Fibroblast of the conjunctiva (primary cell): ENCODE results near the gene ATP5MC2.
A peak's percentile ranks its signal among the peaks of the same experiment; 100 is the strongest.
"Not testable (repeated sequence)": the region's sequence is repeated elsewhere in the genome, so short reads cannot be mapped to it uniquely, and the experiment has no call there.

Experiments used
- DNase-seq: peaks from one replicate; pipeline ENCODE4 v3.0.0-alpha.2; 2010; ENCODE audit warnings: low read depth

The ATP5MC2 gene

DNA sequence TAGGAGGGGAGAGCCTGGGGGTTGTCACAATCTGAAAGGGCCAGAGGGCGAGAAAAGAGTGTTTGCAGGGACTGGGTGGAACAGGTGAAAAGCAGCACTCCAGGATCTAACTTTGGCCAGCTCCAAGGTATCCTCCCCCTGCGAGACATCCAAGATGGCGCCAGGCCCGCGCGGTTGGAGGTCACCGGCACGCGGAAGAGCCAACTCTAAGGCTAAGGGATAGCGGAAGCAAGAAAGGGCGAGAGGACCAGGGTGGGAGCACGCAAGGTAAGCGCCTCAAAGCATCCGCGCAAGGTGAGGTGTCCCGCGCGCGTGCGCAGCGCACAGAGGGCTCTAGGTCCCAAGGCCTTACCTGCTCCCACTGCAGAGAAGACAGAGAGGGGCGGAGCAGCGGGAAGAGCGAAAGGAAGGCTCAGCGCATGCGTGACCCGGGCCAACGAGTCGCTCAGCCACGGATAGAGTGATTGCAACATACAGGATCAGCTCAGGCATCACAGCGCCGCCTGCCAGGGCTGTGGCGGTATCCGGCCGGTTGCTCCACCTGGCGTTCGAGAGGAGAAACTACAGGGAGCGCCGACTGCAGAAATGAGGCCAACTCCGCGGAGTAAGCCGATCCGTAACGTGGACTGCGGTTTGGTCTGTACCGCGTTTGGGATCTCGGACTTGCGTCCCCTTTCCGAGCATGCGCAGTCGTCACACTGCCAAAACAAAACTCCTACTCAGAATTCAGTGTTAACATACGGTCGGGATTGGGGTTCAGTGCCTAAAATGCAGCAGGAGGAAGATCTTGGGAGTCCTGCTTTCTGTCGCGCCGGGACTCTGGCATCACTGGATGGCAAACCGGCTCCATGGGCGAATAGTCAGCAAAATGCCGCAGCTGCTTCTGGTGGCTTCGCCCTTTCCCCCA is at the start of gene ATP5MC2:
TSS of gene ATP5MC2 (minus strand) at position 383 of the 907 bp plus-strand sequence. CDS start 3,469 bp downstream, outside the sequence.
- DNase-seq: peak; percentile 99

DNA sequence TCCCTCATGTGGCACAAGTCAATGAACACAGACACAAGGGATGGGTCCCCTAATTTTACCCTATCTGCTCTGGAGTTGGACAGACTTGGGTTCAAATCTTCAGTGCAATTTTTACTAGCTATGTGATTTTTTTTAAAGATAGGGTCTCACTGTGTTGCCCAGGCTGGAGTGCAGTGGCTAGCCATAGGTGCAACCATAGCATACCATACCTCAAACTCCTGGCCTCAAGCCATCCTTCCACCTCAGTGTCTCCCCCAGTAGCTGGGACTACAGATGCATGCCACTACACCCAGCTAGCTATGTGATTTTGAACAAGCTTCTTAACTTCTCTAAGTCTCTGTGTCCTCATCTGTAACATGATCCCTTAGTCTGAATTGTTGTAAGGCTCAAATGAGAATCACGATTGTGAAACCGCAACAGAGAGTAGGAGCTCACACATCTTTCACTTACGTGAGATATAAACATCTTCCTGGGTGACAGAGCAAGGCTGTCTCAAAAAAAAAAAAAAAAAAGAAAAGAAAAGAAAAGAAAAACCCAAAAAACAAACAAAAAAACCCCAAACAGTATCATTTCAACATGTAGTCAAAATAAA is 46.7 kb upstream of the ATP5MC2 start:
- DNase-seq: peak; percentile 8

DNA sequence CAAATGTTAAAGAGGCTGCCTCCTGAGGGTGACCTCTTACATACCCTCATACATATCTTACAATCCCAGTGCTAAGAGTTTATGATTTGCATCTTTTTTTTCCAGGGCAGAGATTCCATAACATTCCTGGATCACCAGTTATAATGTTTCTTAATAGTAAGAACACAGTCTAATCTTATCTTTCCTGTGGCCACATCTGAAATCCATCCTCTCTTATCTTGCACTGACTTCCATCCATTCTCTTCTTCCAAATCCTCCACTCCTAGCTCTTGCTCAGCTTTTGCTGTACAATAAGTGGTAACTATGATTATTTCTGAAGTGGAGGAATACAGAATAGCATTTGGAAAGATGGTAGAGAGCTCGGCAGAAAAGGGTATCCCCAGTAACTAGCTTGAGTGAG is 45.1 kb upstream of the ATP5MC2 start:
- no peak for DNase-seq

DNA sequence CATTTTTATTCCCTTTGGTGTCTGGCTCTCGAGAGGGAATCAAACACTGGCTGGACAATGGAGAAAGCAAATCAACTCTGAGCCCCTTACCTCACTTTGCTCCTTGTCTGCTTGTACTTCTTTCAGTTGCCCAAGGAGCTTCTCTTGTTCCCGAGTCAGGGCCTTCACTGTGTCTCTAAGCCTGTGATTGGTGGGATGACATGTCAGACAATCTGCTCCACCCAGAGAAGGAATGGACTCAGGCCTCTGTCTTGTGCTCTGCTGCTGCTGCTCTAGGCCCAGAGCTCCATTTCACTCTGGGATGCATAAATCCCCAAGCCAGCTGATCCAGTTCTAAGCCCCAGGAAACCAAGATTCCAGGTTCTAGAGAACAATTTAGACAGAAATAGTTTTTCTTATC is 43.8 kb upstream of the ATP5MC2 start:
- no peak for DNase-seq

DNA sequence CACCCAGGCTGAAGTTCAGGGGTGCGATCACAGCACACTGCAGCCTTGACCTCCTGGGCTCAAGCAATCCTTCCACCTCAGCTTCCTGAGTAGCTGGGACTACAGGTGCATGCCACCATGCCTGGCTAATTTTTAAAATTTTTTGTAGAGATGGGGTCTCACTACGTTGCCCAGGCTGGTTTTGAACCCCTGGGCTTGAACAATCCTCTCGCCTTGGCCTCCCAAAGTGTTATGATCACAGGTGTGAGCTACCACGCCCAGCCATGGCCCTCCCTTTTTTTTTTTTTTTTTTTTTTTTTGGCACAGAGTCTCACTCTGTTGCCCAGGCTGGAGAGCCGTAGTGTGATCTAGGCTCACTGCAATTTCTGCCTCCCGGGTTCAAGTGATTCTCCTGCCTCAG is 42.7 kb upstream of the ATP5MC2 start:
- not testable (repeated sequence) for DNase-seq

DNA sequence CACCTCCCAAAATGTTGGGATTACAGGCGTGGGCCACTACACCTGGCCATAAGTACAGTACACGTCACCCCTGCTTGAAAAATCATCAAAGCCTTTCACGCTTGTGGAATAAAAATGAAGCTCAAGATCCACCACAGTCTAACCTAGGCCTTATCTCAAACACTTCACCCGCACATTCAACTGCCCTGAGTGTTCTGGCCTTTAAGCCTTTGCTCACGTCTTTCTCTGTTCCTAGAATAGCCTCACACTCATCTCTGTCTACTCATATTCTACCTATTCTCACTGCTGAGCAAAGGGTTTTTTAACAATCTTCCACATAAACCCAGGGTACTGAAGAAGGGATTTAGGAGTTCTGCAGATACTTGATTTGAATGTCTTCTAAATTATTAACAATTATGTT is 41.4 kb upstream of the ATP5MC2 start:
- no peak for DNase-seq

DNA sequence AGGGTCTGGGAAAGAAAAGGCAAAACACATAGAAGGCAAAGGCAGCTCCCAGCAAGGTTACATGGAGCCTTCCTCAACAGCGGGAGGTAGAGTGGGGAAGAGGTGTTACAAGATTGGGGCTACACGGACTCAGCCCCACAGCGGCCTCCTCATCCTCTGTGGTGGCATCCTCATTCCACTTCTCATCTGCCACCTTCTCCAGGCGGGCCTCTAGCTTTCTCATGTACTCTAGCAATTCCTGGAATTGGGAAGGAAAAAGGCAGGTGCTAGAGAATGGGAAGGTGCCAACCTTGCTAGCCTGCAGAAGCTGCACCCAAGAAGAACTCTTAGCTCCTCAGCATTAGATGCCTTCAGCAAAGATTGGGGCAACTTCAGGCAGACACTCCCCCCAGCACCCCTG is 38.1 kb upstream of the ATP5MC2 start:
- DNase-seq: no peak

DNA sequence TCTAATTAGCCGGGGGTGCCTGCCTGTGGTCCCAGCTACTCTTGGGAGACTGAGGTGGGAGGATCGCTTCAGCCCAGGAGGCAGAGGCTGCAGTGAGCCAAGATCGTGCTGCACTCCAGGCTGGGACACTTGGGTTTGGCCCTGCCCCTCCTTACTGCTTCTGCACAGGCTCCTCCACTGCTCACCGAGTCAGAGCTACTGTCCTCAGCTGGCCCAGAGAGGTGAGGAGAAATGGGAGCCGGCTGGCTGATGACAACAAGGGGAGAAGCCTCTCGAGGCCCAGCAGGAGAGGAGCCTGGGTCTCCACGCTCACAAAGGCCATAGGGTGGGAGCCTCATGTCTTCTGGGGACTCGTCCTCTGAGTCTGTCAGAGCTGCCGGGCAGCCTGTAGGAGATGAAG is 37.6 kb upstream of the ATP5MC2 start:
- DNase-seq: no peak

DNA sequence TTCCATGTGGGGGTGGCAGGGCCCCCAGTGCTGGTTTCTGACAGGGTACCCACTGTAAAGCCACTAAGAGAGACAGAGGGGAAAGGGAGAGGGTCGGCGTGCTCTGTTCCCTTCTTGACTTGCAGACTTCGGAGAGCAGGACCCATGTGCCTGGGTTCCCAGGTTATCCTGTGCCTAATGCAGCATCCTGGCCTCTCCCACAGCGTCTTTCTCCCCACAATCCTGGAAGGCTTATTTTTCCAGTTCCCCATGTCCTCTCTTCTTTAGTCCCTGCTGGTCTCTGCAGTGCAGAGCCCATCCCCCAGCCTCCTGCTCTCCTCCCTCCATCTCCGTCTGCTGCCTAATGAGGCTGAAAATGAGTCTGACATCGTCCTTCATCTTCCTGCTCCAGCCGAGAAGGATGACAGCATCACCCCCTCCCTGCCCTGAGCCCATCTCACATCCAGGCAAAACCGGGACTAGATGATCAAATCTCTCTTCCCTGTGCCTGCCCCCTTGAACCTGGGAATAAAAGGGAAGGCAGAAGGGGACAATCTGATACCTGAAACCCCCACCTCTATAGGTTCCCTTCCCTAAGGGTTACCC is 36.3 kb upstream of the ATP5MC2 start:
- no peak for DNase-seq

DNA sequence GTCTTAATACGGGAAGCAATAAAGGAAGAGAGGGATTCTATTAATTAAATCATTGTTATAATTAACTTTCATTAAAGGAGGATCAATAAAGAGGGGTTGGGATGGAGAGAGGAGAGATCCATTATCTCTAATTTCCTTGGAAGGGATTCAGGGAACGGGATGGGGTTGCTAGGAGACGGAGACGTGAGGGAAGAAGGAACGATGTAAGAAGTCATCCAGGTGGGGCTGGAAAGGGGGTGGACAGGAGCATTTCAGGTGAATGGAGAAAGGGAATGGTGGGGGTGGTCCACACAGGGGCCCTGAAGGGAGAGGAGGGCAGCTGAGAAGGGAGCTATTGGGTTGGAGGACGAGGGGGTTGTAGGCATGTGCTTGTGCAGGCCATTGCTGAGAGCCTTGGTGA is 34.2 kb upstream of the ATP5MC2 start:
- DNase-seq: no peak

DNA sequence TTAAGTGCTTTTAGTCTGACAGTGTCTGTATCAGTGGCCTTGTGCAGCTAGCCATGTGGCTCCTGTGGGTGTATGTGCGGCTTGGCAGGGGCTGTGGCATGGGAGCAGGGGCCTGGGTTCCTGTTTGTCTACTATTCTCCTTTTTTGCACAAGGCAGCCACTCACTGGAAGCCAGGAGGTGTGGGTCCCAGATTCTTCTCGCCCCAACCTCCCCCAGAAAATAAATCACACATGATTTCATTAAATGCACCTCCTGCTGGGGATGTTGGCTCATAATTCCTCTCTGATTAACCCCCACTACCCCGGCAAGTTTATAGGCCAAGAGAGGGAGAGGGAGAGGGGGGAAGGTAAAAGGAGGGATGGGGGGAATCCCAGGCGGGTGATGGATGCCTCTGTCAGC is 33.8 kb upstream of the ATP5MC2 start:
- DNase-seq: no peak

DNA sequence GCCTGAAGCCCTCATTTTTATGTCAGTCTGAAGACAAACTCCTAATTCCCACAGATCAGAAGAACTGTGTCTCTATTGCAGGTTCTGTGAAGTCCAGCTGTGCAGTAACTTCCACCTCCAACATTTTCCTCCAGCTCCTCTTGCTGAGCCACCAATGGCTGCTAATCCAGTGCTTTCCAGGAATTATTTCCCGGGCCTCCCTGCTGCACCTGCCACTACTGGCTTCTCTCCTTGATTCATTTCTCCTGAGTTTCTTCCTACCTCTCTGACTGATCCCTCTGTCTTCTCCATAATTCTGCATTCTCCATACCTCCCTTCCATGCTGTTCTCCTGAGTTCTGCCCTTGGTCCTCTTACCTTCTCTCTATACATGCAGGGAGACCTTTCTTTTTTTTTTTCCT is 30.2 kb upstream of the ATP5MC2 start:
- DNase-seq: no peak

DNA sequence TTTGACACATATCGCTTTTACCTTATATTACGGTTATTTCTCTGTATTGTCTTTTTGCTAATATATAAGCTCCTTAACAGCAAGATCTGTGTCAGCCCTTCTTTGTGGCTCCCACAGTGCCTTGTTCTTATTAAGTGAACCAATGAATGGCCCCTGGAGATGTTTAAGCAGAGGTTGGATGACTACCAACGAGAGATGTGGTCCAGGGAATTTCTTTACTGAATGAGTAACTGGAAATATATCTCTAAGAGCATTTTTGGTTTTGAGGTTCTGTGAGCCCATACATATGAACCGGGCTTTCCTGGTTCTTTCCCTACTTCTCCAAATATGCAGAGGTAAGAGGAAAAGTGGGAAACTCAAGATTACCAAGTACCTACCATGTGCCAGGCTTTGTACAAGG is 27.9 kb upstream of the ATP5MC2 start:
- DNase-seq: no peak

DNA sequence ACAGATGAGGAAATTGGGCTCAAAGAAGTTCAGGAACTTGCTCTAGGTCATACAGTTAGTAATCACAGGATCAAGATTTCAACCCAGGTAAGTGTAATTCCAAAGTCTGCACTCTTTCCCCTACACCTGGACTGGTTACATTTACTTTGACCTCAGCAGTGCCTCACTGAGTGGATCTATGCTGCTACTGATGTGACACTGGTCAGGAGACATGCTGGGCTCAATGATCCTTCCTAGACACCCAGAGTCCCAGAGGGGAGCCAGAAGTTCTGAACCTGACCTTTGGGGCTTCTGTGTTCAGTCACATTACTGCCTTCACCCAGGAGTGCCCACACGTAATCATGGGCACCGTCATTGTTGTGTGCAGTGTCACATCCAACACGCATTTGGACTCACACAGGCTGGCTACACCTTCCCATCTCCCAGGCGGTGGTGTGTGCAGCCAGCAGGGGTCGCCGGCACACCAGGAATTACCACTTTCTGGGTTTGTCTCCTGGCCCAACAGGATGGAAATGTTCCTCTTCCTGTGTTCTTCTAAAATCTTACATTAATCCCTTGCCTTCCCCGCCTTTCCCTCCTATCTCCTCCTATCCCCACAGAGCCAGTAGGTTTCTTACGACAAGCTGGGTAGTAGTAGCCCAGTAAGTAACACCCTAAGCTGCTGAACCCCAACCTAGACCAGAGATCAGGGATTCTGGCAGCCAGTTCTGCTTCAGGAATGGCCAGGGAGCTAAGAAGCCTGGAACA is 25.8 kb upstream of the ATP5MC2 start:
- DNase-seq: peak; percentile 59

DNA sequence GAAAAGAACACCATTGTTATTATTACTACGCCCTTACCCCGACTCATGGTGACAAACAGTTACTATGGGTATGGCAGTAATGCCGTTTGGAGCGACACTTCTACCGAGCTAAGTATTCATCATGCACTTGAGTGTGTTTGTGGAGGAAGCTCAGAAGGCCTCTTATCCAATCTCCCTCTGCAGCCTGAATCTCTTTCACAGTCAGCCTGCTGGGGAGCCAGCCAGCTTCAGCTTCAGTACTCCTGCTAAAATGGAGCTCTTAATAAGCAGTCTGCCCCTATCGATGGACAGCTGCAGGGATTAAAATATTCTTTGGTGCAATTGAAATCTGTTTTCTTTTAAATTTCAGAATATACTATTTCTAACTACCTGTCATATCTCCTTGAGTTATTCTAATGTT is 24.7 kb upstream of the ATP5MC2 start:
- no peak for DNase-seq

DNA sequence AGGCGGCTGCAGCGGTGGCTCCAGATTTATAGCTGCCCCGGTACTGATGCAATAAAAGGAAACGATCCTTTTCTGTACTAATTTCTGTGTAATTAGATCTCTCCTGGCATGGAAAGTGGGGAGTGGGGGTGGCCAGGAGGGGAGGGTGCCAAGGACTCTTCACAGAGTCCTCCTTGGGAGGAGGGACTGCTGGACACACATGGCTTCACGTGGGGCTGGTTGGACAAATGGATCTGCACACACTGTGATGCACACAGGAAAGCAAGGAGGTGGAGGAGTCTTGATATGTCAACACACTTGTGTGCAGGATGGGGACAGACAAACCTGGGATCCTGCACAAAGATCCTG is 23.8 kb upstream of the ATP5MC2 start:
- no peak for DNase-seq

DNA sequence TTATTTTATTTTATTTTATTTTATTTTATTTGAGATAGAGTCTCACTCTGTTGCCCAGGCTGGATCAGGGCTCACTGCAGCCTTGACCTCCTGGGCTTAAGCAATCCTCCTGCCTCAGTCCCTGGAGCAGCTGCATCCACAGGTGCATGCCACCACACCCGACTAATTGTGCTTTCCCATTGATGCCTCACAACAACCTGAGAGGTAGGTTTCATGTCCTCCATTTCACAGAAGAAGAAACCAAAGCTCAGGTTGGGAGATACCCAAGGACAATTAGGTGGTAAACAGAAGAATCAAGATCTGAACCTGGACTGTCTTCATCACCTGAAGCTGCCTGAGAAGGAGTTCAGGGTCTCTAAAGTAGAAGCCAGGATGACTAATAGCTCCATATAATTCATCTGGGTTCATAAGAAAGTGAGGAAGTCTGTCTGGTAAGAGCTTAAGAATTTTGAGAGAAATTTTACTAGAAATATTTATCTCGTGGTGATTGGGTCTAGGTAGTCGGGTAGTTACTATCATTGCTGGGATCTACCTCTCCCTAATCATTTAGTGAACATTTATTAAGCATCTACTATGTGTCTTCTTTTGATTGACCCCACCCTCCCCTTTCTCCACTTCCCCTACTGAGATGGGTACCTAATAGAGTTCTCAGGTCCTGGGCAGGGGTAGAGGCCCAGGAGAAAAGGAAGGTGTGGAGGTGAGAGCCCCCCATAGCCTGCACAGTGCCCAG is 23.2 kb upstream of the ATP5MC2 start:
- DNase-seq: no peak

DNA sequence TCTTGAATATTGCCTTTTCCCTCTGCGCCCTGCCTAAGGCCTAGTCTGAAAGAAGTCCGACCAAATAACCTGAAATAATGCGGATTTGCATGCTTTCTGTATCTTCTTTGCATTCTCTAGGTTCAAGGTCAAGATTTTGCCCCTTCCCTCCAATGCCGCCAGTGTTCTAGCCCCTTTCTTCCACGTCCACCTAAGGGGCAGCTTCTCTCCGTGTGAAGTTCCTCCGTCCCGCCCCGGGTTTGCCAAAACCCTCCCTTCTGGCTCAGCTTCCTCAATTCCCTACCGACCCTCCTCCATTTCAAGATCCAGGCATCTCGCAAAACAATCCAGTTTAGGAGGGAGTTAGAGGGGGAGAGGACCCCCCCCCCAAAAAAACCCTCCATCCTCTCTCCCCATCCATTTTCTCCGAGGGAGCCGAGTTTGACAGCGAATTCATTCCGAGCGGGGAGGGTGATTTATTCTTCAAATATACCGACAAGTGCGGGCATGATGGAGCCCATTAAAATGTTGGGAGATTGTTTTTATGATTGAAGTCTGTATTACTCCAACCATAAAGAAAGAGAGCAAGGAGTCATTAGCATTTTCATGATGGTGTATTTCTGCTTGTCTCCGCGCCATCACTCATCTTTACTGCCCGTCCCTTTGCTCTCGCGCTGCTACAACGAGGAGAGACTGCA is 20.9 kb upstream of the ATP5MC2 start:
- no peak for DNase-seq

DNA sequence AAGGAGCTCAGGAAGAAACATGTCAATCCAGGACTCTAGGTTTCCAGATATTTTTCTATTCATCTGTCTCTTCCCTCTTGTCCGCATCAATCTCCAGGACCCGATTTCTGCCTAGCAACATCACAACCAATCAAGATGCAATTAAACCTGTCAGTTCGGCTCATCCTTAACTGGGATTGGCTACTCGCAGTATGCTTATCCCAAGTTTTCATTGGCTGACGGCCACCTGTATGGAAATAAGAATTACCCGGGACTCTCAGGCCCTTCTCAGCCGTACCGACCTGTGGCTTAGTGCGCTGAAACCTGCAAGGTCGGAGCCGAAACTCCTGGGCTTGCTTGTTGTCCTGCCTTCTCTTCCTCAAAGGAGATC is 20.4 kb upstream of the ATP5MC2 start:
- peak; percentile 64 for DNase-seq

DNA sequence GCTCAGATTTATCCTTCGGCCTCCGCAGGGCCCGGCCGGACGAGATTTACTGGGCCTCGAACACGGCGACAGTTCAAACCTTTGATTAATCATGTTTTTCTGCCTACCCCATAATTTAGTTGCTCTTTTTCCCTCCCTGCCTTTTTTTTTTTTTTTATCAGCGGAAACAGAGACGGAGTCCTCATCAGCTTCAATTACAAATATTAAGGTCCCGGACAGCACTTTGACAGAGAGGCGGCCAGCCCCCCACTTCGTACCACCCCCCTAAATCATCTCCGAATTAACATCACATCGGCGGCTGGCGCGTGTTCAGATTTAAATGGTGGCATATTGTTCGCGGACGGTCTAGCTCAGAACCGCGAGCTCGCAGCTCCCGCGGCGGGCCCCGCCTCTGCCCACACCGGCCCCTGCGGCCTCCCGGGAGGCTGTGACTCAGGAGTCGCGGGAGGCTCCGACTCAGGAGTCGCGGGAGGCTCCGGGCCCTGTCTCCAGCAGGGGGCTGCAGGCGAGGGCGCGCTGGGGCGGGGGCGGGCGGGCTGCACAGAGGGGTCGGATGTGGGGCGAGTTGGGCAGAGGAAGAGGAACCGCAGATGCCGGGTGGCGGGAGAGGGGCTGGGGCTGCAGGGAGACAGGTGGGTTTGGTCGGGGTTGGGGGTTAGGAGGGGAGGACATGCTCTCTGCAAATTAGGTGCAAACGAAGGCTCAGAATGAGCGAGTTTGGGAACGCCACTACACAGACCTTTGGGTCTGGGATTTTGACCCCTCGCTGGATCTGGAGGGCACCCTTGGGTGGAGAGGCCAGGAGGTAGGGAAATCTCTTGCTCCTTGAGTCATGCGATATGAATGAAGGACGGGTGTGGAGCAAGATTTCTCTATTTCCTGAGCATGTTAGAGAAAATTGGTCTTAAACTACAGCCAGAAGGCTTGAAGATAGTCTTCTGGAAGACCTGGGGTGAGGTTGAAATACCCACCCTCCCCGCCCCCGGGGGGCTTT is 19.6 kb upstream of the ATP5MC2 start:
- no peak for DNase-seq
